Measurements from ENCODE around the gene SART1.

DNA sequence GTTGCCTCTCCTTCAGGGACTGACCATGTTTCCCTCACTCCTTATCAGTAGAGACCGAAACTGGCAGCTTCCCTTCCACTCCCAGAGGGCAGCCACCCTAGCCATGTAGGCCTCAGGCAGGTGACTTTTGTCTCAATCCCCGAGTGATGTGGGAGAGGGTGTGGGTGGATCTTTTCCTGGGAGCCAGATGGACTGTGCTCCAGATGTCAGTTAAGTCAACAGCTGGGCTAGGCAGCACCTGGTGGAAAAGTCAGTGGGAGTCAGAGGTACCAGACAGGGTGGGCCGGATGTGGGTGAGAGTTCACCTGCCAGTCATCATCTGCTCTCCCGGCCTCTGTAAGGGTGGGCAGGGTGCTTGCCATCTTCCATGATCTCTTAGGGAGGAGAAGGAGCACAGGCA lies 42.7 kb downstream of the SART1 start:
- TF ChIP-seq POLR2AphosphoS5 (IDR thresholded peaks at IDR 0.05; ENCODE audit: borderline replicate concordance, low read depth, low read length) (no peak), EZH2 (IDR thresholded peaks at IDR 0.05) (no peak)

Data from SK-N-MC (cell line).